Endodermal cell (in vitro differentiated cells): ENCODE data around the gene EIF2A. TPM values are rescaled to one million over a fixed set of nuclear protein-coding genes. Genes with fewer than 3 reads are reported as not detected.

ENCODE experiments used
- DNase-seq: peaks from one replicate; pipeline ENCODE4 v3.0.0-alpha.2; 2017
- H3K27ac ChIP-seq: 2 replicates; pipeline ENCODE4 v1.5.1; 2013; ENCODE audit warnings: mild to moderate bottlenecking, low read depth, low read length, moderate library complexity
- H3K27me3 ChIP-seq: 2 replicates; pipeline ENCODE4 v1.6.1; 2013; ENCODE audit warnings: mild to moderate bottlenecking, low read length, moderate library complexity; ENCODE audit not compliant: insufficient read depth, control insufficient read depth, poor library complexity, severe bottlenecking
- H3K36me3 ChIP-seq: 2 replicates; pipeline ENCODE4 v1.7.0; 2013; ENCODE audit warnings: mild to moderate bottlenecking, low read length, moderate library complexity; ENCODE audit not compliant: control insufficient read depth, insufficient read depth
- H3K4me1 ChIP-seq: one replicate; pipeline ENCODE4 v1.7.0; 2013; ENCODE audit warnings: low read length; ENCODE audit not compliant: control insufficient read depth, insufficient read depth
- H3K4me3 ChIP-seq: 2 replicates; pipeline ENCODE4 v1.5.1; 2013; ENCODE audit warnings: mild to moderate bottlenecking, low read length, moderate library complexity
- H3K9ac ChIP-seq: 2 replicates; pipeline ENCODE4 v1.6.1; 2013; ENCODE audit warnings: mild to moderate bottlenecking, low read length, moderate library complexity; ENCODE audit not compliant: poor library complexity, severe bottlenecking; ENCODE audit errors: extremely low read depth
- H3K9me3 ChIP-seq: 2 replicates; pipeline ENCODE4 v1.6.1; 2013; ENCODE audit warnings: mild to moderate bottlenecking, low read length, moderate library complexity; ENCODE audit not compliant: control insufficient read depth
- H3K27ac Mint-ChIP-seq: 2 replicates; pipeline ENCODE4 v1.8.0; 2020; ENCODE audit warnings: mixed read lengths
- H3K27me3 Mint-ChIP-seq: 2 replicates; pipeline ENCODE4 v1.8.0; 2021; ENCODE audit warnings: mild to moderate bottlenecking, mixed read lengths; ENCODE audit not compliant: insufficient read depth
- H3K36me3 Mint-ChIP-seq: 2 replicates; pipeline ENCODE4 v1.8.0; 2020; ENCODE audit warnings: low read depth, mixed read lengths
- H3K4me1 Mint-ChIP-seq: 2 replicates; pipeline ENCODE4 v1.8.0; 2020; ENCODE audit warnings: mixed read lengths
- H3K4me3 Mint-ChIP-seq: 2 replicates; pipeline ENCODE4 v1.8.0; 2020; ENCODE audit warnings: mild to moderate bottlenecking, moderate library complexity, mixed read lengths
- H3K9me3 Mint-ChIP-seq: 2 replicates; pipeline ENCODE4 v1.8.0; 2020; ENCODE audit warnings: mild to moderate bottlenecking, mixed read lengths
- CTCF ChIP-seq: fragments of 200-600 bp; sonication (generic); conservative IDR thresholded peaks from 2 replicates; pipeline ENCODE4 v1.5.0; 2021; ENCODE audit warnings: antibody characterized with exemption, mild to moderate bottlenecking
- WGBS, 2 experiments: methylation state at CpG; one replicate each; pipeline versions ENCODE4 v1.1.5 to v1.1.7; 2013; ENCODE audit warnings: missing lambda C conversion rate in 2 of 2, mixed read lengths in 1 of 2; ENCODE audit not compliant: insufficient coverage in 1 of 2, insufficient read length in 1 of 2; 5-methylcytosine and 5-hydroxymethylcytosine counted together
- total RNA-seq, 2 donors: library from RNA; stranded (reverse); fragmentation: NEBNext Ultra II Directional in 1 of 2; extraction: Animal tissue kit (Norgen Biotek cat#: 25700) in 1 of 2; gene quantifications; 2 replicates in 1 of 2; 3 replicates in 1 of 2; pipeline ENCODE4 v1.2.1, GENCODE V29; 2021

Gene EIF2A
- total RNA-seq, 2 donors from 2014 or later: 63.5 to 63.7 TPM

GRCh38 chr3:150503402-150504099, 43.0 kb upstream of the EIF2A start:
- Mint-ChIP-seq H3K4me1 (no peaks in the 10 kb centered on the region), H3K27ac (no peak overlapping the region), H3K9me3 (peaks cover 30% of the 10 kb centered on the region), H3K27me3 (no peaks in the 10 kb centered on the region), H3K36me3 (peaks cover 3% of the 10 kb centered on the region), H3K4me3 (no peak overlapping the region)
- H3K9me3 ChIP-seq: peaks cover 27% of the 10 kb centered on the region
- H3K36me3 ChIP-seq: no peaks in the 10 kb centered on the region
- DNase-seq: peak; percentile 66
- H3K9ac ChIP-seq: no peak overlapping the region
- no peak overlapping the region for H3K27ac ChIP-seq
- TF ChIP-seq CTCF: peak; percentile 61
- H3K4me3 ChIP-seq: no peak overlapping the region
- 63 to 90% methylated on average over 1 to 5 of the region's 5 CpGs for WGBS, 2 experiments
- no peaks in the 10 kb centered on the region for H3K27me3 ChIP-seq
- H3K4me1 ChIP-seq: no peaks in the 10 kb centered on the region

- Histone ChIP-seq H3K27ac (no peak overlapping the region), H3K27me3 (no peaks in the 10 kb centered on the region), H3K4me1 (no peaks in the 10 kb centered on the region), H3K9me3 (peaks cover 25% of the 10 kb centered on the region), H3K4me3 (no peak overlapping the region), H3K36me3 (no peaks in the 10 kb centered on the region), H3K9ac (no peak overlapping the region)
- Mint-ChIP-seq H3K9me3 (peaks cover 29% of the 10 kb centered on the region), H3K4me1 (no peaks in the 10 kb centered on the region), H3K27me3 (no peaks in the 10 kb centered on the region), H3K36me3 (peaks cover 3% of the 10 kb centered on the region), H3K27ac (no peak overlapping the region), H3K4me3 (no peak overlapping the region)
- TF ChIP-seq CTCF: no peak
- no peak for DNase-seq
- 90 to 92% methylated on average over 3 of the region's 3 CpGs for WGBS, 2 experiments
Observed at GRCh38 chr3:150504483-150504882, 42.1 kb upstream of the EIF2A start.

- Histone ChIP-seq H3K9ac (no peak overlapping the region), H3K36me3 (no peaks in the 10 kb centered on the region), H3K4me3 (no peak overlapping the region), H3K27ac (no peak overlapping the region), H3K9me3 (no peaks in the 10 kb centered on the region), H3K27me3 (no peaks in the 10 kb centered on the region), H3K4me1 (peaks cover 4% of the 10 kb centered on the region)
- H3K27ac Mint-ChIP-seq: no peak overlapping the region
- DNase-seq: no peak
- peaks cover 4% of the 10 kb centered on the region for H3K9me3 Mint-ChIP-seq
- no peaks in the 10 kb centered on the region for H3K27me3 Mint-ChIP-seq
- H3K4me3 Mint-ChIP-seq: no peak overlapping the region
- no peak for TF ChIP-seq CTCF
- H3K4me1 Mint-ChIP-seq: peaks cover 6% of the 10 kb centered on the region
- H3K36me3 Mint-ChIP-seq: no peaks in the 10 kb centered on the region
Observed at GRCh38 chr3:150508401-150508800, 38.2 kb upstream of the EIF2A start.
